ENCODE data around the gene CENPV.
A peak's percentile ranks its signal among the peaks of the same experiment; 100 is the strongest.

Gene CENPV

GRCh38 chr17:16363749-16364536 is 10.7 kb upstream of the CENPV start:
- no peak overlapping the region for H3K27ac ChIP-seq (ENCODE audit: low read depth, low read length)
- no peaks in the 10 kb centered on the region for H3K9me3 ChIP-seq (ENCODE audit: insufficient read depth, low read length)
- peak; percentile 84 for TF ChIP-seq CTCF (IDR thresholded peaks at IDR 0.05; ENCODE audit: insufficient read depth, low read length, poor library complexity, severe bottlenecking)
- no peak for TF ChIP-seq EZH2phosphoT487 (conservative IDR thresholded peaks at IDR 0.05; ENCODE audit: low read length)
- no peak overlapping the region for H3K4me3 ChIP-seq (ENCODE audit: insufficient read depth, low read length, poor library complexity, severe bottlenecking)
- H3F3A ChIP-seq (ENCODE audit: insufficient read depth): no peaks in the 10 kb centered on the region
- no peak overlapping the region for H3K4me2 ChIP-seq (ENCODE audit: low read depth, low read length, poor library complexity, severe bottlenecking)
- H2AFZ ChIP-seq (ENCODE audit: low read depth, low read length, severe bottlenecking): no peak overlapping the region
- no peaks in the 10 kb centered on the region for H3K9me2 ChIP-seq (replicated peaks; ENCODE audit: insufficient read depth, low read length)
- H3K36me3 ChIP-seq (ENCODE audit: low read length): no peaks in the 10 kb centered on the region
- no peaks in the 10 kb centered on the region for H3K79me2 ChIP-seq (ENCODE audit: insufficient read depth, low read length)
- H4K20me1 ChIP-seq (ENCODE audit: low read depth, low read length): no peaks in the 10 kb centered on the region
- no peaks in the 10 kb centered on the region for H3K27me3 ChIP-seq (ENCODE audit: low read length)
- no peak overlapping the region for H3K9ac ChIP-seq (ENCODE audit: low read length)

- H3K36me3 ChIP-seq (ENCODE audit: low read length): no peaks in the 10 kb centered on the region
- no peaks in the 10 kb centered on the region for H3K27me3 ChIP-seq (ENCODE audit: low read length)
- H3F3A ChIP-seq (ENCODE audit: insufficient read depth): no peaks in the 10 kb centered on the region
- no peak overlapping the region for H3K4me3 ChIP-seq (ENCODE audit: insufficient read depth, low read length, poor library complexity, severe bottlenecking)
- TF ChIP-seq EZH2phosphoT487 (conservative IDR thresholded peaks at IDR 0.05; ENCODE audit: low read length) (no peak), CTCF (IDR thresholded peaks at IDR 0.05; ENCODE audit: insufficient read depth, low read length, poor library complexity, severe bottlenecking) (no peak)
- no peak overlapping the region for H2AFZ ChIP-seq (ENCODE audit: low read depth, low read length, severe bottlenecking)
- H3K27ac ChIP-seq (ENCODE audit: low read depth, low read length): no peak overlapping the region
- no peaks in the 10 kb centered on the region for H3K9me3 ChIP-seq (ENCODE audit: insufficient read depth, low read length)
- H3K4me2 ChIP-seq (ENCODE audit: low read depth, low read length, poor library complexity, severe bottlenecking): no peak overlapping the region
- H4K20me1 ChIP-seq (ENCODE audit: low read depth, low read length): no peaks in the 10 kb centered on the region
- no peaks in the 10 kb centered on the region for H3K9me2 ChIP-seq (replicated peaks; ENCODE audit: insufficient read depth, low read length)
- H3K9ac ChIP-seq (ENCODE audit: low read length): no peak overlapping the region
- H3K79me2 ChIP-seq (ENCODE audit: insufficient read depth, low read length): no peaks in the 10 kb centered on the region
Observed at GRCh38 chr17:16361874-16362273, 8.6 kb upstream of the CENPV start.

GRCh38 chr17:16358394-16358793 is 5.1 kb upstream of the CENPV start:
- no peak overlapping the region for H3K4me2 ChIP-seq (ENCODE audit: low read depth, low read length, poor library complexity, severe bottlenecking)
- H3K27me3 ChIP-seq (ENCODE audit: low read length): no peaks in the 10 kb centered on the region
- no peak overlapping the region for H3K9ac ChIP-seq (ENCODE audit: low read length)
- no peaks in the 10 kb centered on the region for H4K20me1 ChIP-seq (ENCODE audit: low read depth, low read length)
- no peak overlapping the region for H2AFZ ChIP-seq (ENCODE audit: low read depth, low read length, severe bottlenecking)
- no peaks in the 10 kb centered on the region for H3K79me2 ChIP-seq (ENCODE audit: insufficient read depth, low read length)
- H3K4me3 ChIP-seq (ENCODE audit: insufficient read depth, low read length, poor library complexity, severe bottlenecking): no peak overlapping the region
- no peaks in the 10 kb centered on the region for H3K9me2 ChIP-seq (replicated peaks; ENCODE audit: insufficient read depth, low read length)
- no peaks in the 10 kb centered on the region for H3F3A ChIP-seq (ENCODE audit: insufficient read depth)
- H3K36me3 ChIP-seq (ENCODE audit: low read length): no peaks in the 10 kb centered on the region
- H3K27ac ChIP-seq (ENCODE audit: low read depth, low read length): no peak overlapping the region
- H3K9me3 ChIP-seq (ENCODE audit: insufficient read depth, low read length): no peaks in the 10 kb centered on the region
- no peak for TF ChIP-seq CTCF (IDR thresholded peaks at IDR 0.05; ENCODE audit: insufficient read depth, low read length, poor library complexity, severe bottlenecking)
- TF ChIP-seq EZH2phosphoT487 (conservative IDR thresholded peaks at IDR 0.05; ENCODE audit: low read length): no peak

Data from SU-DHL-6 (cell line).